D721Med (cell line): ENCODE data around the gene CEP170B.

Experiments
- DNase-seq: peaks from one replicate; pipeline ENCODE4 v3.0.0; 2011; ENCODE audit warnings: low spot score; ENCODE audit not compliant: insufficient read length
- FAIRE-seq: peaks from 2 replicates; lab custom pipeline; 2011; peaks lifted over from hg19 to GRCh38; lab: Jason Lieb, UNC
- CTCF ChIP-seq: IDR thresholded peaks from 2 replicates; pipeline ENCODE4 v1.5.1; 2012; ENCODE audit warnings: mild to moderate bottlenecking, control low read depth; ENCODE audit not compliant: insufficient read depth; ENCODE audit errors: missing control alignments

Gene CEP170B

GRCh38 chr14:104844306-104845032 is 20.6 kb upstream of the CEP170B start:
- TF ChIP-seq CTCF: no peak
- no peak for DNase-seq
- FAIRE-seq: no peak

GRCh38 chr14:104845033-104845666 is 19.9 kb upstream of the CEP170B start:
- no peak for DNase-seq
- no peak for FAIRE-seq
- no peak for TF ChIP-seq CTCF

GRCh38 chr14:104845834-104846441 is 19.1 kb upstream of the CEP170B start:
- no peak for DNase-seq
- no peak for TF ChIP-seq CTCF
- FAIRE-seq: no peak

GRCh38 chr14:104852280-104852663 is 12.8 kb upstream of the CEP170B start:
- no peak for TF ChIP-seq CTCF
- FAIRE-seq (no peak), DNase-seq (no peak)

- no peak for TF ChIP-seq CTCF
- DNase-seq (no peak), FAIRE-seq (no peak)
These were observed 9.5 kb upstream of the CEP170B start for GRCh38 chr14:104855532-104856090.

GRCh38 chr14:104856157-104856868 is 8.8 kb upstream of the CEP170B start:
- TF ChIP-seq CTCF: no peak
- DNase-seq (no peak), FAIRE-seq (no peak)
